SK-N-MC (cell line): ENCODE measurements around the gene EIF5B.
"Not testable (repeated sequence)": the region's sequence is repeated elsewhere in the genome, so short reads cannot be mapped to it uniquely, and the experiment has no call there.

ENCODE experiments used
- EZH2 ChIP-seq: fragments of 200-600 bp; sonication (generic); IDR thresholded peaks from one replicate; pipeline ENCODE4 v1.6.1; 2017; ENCODE audit warnings: antibody characterized with exemption
- FOXP2 ChIP-seq: optimal IDR thresholded peaks from 2 replicates; pipeline ENCODE3; 2011; ENCODE audit warnings: mild to moderate bottlenecking, moderate library complexity; ENCODE audit not compliant: insufficient read depth; ENCODE audit errors: extremely low read length, control extremely low read depth
- POLR2AphosphoS5 ChIP-seq: IDR thresholded peaks from 2 replicates; pipeline ENCODE4 v1.6.1; 2012; ENCODE audit warnings: mild to moderate bottlenecking, low read depth, low read length, borderline replicate concordance

GRCh38 chr2:99317873-99318200, 19.4 kb upstream of the EIF5B start:
- TF ChIP-seq POLR2AphosphoS5, EZH2, FOXP2: not testable (repeated sequence)
